Measurements from ENCODE around the gene PDZRN3.

Gene PDZRN3

DNA sequence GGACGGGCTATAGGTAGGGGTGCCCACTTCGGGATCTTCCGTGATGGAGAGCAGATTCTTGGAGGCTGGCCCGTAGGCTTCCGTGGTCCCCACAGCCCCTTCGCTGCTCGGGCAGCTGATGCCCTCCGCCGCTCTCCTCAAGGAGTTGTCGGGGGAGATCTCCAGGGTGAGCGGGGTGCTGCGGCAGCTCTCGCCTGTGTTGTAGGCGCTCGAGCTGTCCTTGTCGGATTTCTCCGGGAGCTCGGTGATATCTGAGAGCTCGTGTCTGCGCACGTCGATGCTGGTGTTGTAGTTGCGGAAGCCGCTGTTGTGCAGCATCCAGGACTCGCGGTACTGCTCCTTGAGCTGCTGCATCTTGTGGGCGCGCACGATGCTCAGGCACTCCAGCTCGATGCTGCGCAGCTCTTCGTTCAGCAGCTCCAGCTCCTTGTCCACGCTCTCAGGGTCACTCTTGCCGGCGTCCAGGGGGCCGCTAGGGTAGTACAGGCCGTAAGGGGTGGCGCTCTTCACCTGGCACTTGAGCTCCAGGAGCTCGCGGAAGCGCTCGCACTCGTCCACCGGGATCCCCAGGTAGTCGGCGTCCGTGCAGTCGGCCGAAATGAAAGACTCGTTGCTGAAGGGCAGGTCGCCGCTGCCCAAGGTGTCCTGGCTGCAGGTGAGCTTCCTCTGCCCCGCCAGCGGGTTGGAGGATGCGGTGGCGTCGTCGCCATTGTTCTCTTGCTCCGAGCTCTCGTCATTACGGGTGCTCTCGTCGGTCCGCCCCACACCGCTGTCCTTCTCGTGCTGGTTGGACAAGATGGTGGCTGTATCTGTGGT, 240.4 kb downstream of the PDZRN3 start:
- DNase-seq (ENCODE audit: low read depth), result no peak

DNA sequence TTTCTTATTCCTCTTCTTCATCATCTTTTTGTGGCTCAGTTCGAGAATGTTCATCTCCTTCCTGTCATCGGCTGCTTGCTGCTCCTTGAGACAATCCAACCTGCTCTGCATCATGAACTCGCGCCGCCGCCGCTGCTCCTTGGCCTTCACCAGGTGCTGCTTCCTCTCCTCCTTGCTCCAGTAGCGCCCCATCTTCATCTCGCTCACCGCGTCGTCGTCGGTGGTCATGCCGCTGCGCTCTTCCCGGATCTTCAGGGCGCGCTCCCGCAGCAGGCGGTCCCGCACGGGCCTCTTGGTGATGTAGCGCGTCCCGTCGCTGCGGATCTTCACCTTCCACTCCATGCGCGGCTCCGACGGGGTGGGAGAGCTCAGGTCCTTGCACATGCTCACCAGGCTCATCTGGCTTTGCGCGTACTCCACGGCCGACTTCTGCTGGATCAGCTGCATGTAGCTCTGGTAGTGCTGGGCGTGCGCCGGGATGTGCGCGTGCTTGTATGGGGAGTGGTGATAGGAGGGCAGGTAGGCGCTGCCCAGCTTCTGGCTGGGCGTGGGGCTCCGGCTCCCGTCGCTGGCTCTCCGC, 241.2 kb downstream of the PDZRN3 start:
- DNase-seq (ENCODE audit: low read depth), result no peak

DNA sequence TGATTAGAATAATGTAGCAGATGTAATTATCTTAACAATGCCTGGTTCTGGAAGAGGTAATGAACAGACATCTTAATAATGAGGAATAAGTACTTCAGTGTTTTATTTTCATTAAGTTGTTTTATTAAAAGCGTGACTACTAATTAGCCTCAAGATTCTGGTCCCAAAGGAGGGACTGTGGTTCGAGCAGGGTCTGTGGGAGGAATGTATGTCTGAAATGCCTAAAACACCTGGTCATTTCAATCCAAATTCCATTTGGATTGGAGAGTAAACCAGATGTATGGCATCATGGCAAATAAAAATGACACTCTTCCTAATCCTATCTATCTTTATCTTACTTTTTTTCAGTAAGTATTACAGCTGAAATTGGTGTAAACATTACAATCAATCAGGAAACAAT, 243.2 kb downstream of the PDZRN3 start:
- no peak for DNase-seq (ENCODE audit: low read depth)

DNA sequence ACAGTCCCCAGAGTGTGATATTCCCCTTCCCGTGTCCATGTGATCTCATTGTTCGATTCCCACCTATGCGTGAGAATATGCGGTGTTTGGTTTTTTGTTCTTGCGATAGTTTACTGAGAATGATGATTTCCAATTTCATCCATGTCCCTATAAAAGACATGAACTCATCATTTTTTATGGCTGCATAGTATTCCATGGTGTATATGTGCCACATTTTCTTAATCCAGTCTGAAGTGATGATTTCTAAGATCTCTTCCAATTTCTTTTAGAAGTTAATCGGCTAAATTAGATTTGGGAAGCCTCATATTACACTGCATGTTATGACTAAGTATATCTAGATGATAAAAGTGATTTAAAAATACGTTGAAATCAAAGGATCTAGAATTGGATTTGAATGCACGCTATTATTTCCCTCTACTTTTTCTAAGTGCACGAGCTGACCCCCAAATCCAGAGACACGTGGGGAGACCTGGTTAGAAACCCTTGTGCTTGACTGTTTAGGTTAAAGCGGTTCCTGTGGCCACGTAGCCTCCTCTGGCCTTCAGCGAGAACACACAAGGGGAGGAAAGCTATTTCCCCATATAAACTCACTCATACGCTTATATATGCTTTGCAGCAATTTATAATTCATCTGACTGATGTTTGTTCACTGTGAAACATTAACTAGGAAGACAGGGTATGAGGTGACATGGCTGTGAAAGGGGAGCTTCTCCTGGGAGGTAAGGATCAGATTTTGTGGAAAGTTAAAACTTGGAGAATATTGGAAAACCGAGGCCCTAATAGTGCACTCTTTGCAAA, 243.8 kb downstream of the PDZRN3 start:
- DNase-seq (ENCODE audit: low read depth), result no peak

DNA sequence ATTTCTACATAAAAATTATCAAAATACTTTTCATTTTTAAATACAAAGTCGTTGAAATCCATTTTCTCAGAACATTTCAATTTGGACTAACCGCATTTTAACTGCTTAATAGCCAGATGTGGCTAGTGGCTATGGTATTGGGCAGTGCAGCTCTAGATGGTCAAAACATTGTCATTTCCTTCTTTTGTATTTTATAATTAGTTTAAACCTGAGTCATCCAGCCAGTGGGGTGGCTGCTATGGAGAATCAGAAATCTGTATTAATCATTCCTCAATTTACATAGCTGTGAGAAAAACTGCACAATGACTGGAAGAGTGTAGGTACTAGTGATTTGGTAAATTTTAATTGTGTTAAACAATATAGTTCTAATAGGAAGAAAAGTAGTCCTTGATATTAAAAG, 245.3 kb downstream of the PDZRN3 start:
- DNase-seq (ENCODE audit: low read depth), result no peak

DNA sequence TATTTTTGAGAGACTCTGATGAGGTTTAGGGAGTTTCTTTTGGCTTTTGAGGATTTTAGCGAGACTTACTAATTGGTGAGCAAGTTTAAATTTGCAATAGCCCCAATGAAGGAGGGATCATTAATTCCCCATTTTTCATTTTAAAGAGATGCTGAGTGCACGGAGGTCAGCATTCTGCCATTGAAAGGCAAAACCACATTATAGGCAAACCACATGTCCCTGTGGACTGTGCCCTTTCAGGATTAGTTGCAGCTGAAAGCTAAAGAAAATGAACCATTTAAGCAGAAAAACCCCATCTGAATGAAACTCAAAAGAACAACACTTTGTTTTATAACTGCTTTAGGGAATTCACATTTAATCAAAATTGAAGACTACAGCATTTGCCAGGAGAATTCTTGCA, 246.5 kb downstream of the PDZRN3 start:
- no peak for DNase-seq (ENCODE audit: low read depth)

DNA sequence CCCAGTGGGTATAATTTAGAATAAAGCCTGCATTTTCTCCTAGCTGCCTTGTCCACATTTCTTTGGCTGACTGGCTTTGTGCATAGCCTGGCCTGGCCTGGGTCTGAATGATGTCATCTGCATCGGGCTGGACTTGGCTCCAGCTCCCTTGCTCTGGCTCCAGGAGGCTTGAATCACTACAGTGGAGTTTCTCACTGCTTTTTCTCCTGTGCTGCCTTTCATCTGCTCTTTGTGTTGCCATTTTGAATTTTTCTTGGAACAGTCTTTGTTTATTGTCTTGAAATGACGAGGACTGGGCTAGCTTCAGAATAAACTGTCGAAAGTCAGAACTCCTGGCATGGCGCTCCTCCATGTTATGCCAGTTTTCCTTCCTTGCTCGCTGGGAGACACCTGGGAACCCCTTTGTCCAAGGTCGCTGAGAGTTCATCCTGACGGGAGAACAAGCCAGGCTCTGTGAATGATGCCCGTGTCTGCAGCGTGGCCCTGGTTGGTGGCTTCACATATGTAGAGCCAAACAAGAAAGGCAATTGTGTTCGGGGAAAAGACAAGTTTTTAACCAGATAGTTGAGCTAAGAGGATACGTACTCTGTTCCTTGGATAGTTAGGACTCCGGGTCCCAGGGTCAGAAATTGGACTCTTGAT, 258.9 kb downstream of the PDZRN3 start:
- peak; percentile 31 for DNase-seq (ENCODE audit: low read depth)

DNA sequence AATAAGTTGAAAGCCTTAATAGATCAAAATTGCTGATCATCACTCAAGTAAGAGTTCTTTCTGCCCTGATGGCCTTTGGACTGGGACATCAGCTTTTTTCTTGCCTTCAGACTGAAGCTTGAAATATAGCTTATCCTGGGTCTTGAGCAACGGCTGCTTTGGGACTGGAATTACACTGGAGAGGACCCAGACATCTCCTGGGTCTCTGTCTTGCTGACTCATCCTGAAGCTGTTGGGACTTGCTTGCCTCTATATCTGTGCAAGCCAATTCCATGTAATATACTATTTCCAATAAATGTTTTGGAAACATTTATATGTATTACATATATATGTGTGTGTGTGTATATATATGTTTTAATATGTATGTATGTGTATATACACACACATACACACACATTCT, 260.2 kb downstream of the PDZRN3 start:
- no peak for DNase-seq (ENCODE audit: low read depth)

DNA sequence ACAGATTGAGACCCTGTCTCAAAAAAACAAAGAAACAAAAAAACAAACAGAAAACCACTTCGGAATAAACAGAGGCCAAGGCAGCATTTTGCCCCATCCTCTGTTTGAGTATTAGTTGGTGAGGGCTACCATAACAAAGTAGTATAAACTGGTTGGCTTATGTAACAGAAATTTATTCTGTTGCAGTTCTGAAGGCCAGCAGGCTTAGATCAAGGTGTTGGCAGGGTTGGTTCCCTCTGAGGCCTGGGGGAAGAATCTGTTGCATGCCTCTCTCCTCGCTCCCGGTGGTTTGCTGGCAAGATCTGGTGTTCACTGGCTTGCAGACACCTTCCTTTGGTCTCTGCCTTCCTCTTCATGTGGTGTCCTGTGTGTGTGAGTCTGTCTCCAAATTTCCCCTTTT, 261.6 kb downstream of the PDZRN3 start:
- no peak for DNase-seq (ENCODE audit: low read depth)

DNA sequence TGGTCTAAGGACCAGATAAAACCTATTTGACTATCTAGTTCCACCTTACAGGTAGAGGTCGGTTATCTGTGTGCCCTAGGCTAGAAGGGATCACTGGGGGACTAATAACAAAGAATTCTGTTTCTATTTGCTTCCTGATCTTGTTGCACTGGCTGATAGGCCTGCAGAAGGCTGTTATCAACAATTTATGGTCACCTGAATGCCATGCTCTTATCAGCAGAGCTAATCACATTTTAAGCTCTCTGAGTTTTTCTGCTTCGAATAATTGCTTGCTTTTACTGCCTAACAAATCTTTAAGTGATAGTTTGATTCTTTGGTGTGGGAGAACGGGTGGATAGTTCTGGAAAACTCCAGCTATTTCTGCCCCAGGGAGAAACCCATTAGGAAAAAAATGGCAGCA, 263.1 kb downstream of the PDZRN3 start:
- no peak for DNase-seq (ENCODE audit: low read depth)

DNA sequence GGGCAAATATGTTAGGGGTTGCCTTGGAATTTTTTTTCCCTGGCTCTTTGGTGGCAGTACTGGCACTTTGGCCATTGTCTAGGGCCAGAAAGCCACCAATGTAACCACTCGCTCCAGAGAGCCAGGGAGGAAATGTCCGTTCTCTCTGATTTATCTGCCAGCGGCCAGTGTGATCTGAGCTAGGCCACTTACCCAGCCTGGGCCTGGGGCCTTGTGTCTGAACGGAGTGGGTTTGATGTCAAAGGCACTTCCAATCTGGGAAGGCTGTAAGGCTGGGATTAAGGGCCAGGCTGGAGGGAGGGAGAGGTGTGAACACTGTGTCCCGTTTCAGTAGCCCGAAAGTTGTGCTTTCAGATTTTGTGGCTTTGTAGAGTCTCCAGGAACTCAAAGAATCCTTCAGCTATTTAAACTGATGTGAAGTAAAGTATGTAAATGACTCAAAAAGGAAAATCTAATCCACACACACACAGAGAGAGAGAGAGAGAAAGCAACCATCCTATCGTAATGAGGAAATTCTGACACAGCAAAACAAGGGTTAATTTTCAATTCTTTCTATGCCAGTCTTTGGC, 271.0 kb downstream of the PDZRN3 start:
- peak; percentile 25 for DNase-seq (ENCODE audit: low read depth)

DNA sequence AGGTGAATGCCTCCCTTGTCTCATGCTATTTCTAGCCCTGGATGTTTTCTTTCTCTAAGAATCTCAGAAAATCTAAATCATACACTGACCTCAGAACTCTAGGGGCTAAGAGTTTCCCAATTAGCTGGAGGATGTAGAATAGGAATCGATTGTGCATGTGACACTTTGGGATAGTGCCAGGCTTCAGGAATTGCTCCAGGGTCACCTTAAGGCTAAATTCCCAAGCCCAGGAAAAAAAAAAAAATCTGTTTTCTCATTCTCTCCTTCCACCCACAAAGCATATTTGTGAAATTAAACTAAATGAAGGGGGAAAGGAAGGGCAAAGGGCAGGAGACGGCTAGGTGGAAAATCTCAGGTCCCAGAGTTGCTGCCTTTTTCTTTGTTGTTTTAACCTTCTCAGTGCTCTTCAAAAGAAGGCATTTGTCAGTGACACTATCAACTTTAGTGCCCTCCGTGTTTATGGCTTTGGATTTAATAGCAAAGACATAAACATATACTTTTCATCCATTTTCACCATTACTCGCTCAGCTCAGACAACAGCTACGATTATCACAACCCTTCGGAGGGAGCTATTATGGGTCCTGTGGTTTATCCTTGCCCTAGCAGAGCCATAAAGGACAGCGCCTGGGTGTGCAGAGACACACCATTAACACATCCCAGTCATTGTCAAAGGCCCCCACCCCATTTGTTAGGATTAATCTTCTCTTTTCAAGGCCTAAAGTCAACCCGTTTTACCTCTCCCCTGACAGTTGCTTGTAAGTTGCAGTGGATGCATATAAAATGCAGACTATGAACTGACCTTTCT, 271.7 kb downstream of the PDZRN3 start:
- no peak for DNase-seq (ENCODE audit: low read depth)

DNA sequence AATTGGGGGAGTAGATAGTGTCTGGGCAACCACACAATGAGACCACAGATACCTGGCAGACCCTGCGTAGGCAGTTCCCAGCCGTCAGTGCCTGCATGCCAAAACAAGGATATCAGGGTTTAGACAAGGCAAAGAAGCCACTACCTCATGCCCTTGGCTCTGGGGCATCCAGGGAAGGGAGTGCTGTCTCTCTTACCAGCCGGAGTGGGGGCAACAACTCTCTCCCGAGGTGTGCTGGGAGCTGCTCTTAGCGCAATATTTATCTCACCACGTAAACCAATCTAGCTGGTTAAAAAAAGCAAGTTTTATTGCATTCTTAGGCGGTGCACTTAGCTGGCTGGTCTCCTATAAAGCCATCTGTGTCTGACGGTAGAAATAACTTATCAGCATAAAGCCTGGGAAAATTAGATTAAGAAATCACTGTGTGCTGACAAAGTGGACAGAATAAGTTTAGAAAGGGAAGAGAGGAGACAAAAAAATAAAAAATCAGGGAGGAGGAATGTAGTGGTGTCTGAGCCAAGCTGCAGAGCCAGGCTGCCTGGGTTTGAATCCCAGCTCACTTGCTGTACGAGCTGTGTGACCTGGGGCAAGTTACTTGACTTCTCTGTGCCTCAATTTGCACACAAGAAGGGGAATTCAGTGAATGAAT, 273.2 kb downstream of the PDZRN3 start:
- no peak for DNase-seq (ENCODE audit: low read depth)

DNA sequence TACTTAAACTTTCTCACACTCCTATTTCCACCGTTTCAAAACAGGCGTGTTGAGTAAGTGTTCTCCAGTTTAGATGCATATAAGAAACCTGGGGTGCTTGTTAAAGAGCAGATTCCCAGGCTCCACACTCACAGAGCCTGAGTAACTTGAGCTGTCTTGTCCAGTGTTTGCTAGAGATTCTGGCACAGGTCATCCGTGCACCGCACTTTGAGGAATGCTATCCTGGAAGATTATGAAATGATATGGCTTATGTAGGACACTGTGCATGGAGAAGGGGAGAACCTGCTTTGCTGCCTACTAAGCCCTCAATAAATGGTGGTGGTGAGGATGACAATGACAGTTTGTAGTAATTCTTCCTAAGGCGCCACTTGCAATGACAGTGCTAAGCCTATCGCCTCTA, 273.7 kb downstream of the PDZRN3 start:
- DNase-seq (ENCODE audit: low read depth), result no peak

DNA sequence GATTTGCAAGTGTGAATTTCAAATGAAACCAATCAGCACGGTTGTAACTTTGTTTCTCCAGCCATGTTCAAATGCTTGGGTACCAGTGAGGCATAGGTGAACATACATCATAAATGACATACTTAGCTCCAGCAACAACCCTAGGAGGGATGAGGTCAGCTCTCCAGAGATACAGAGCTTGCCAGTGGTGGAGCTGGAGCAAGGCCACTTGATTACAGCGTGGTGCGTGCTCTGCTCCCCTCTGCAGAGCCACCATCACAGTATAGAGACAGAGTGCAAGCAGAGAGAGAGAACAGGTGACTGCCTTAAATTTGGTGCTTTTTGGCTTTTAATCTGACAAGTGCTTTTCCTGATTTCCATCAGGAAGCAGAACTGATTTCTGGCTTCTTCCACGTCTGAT, 275.1 kb downstream of the PDZRN3 start:
- no peak for DNase-seq (ENCODE audit: low read depth)

DNA sequence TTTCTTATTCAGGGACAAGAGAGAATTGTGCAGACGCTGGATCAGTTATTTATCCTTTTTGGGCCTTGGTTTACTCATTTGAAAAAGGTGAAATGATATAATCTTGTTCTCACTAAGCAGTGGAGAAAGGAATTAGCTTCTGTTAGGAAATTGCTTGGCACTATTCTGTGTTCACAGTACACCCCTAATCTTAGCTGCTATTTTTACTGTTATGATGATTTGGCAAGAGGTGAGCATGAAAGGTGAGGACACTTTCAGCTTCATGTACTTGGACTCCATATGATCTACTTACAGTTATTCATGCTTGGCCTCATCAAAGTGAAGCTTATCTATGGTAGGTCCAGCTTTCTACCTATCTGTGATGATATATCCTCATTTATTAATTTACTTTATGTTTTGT, 282.7 kb downstream of the PDZRN3 start:
- DNase-seq (ENCODE audit: low read depth), result no peak

DNA sequence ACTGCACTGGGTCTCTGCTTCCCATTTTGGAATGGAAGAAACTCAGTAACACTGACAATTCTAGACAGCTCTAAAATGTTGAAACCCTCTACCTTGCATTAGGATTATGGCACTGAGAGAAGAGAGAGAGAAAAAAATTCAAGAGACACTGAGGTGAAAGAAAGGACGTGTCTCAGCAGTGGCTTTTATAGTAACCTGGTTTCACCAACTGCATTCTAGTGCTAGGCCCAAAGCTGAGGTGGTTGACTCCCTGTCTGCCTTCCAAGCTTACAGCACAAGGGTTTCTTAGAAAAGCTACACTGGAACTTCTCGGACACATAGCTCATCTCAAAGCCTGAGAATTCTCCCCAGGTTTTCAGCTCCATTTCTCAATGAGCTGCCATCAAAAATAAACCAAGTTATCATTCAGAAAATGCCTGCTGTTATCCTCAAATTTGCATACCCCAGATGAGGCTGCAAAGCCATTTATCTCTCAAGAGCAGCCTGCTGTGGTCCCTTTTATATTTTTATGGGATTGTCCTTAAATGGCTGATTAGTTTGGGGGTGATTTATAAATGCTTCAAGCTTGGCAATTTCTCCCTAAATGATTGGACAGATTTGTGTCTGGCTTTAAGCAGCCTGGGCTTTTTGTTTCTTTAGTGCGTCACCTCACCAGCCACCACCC, 283.3 kb downstream of the PDZRN3 start:
- no peak for DNase-seq (ENCODE audit: low read depth)

DNA sequence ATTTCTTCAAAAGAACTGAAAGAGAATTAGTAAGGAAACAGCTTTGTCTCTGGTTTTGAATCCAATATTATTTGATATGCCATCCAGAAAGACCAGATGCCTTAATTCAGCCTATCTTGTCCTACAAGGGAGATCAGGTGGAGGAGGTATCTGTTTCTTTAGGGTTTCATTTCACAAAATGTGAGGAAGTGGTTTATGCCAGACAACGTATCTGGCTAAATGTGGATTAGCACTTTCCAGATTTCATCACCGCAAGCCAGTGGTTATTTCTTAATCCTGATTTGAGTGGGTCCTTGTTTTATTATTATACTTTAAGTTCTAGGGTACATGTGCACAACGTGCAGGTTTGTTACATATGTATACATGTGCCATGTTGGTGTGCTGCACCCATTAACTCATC, 292.2 kb downstream of the PDZRN3 start:
- no peak for DNase-seq (ENCODE audit: low read depth)
